Endothelial cell (in vitro differentiated cells): Measurements from ENCODE around the gene SLC25A13. TPM values are rescaled to one million over a fixed set of nuclear protein-coding genes. Genes with fewer than 3 reads are reported as not detected.

Experiments
- DNase-seq: peaks from one replicate; pipeline ENCODE4 v3.0.0; 2021; ENCODE audit warnings: low spot score
- H3K27ac Mint-ChIP-seq: one replicate; pipeline ENCODE4 v1.8.0; 2021; ENCODE audit warnings: mixed read lengths, inconsistent platforms; ENCODE audit not compliant: unreplicated experiment
- H3K27me3 Mint-ChIP-seq: one replicate; pipeline ENCODE4 v1.8.0; 2021; ENCODE audit warnings: mild to moderate bottlenecking, moderate library complexity, mixed read lengths, inconsistent platforms; ENCODE audit not compliant: unreplicated experiment
- H3K36me3 Mint-ChIP-seq: one replicate; pipeline ENCODE4 v1.8.0; 2021; ENCODE audit warnings: mild to moderate bottlenecking, low read depth, mixed read lengths, inconsistent platforms; ENCODE audit not compliant: unreplicated experiment
- H3K4me1 Mint-ChIP-seq: one replicate; pipeline ENCODE4 v1.8.0; 2021; ENCODE audit warnings: mild to moderate bottlenecking, mixed read lengths, inconsistent platforms; ENCODE audit not compliant: unreplicated experiment
- H3K4me3 Mint-ChIP-seq: one replicate; pipeline ENCODE4 v1.8.0; 2021; ENCODE audit warnings: mild to moderate bottlenecking, mixed read lengths, inconsistent platforms; ENCODE audit not compliant: unreplicated experiment
- H3K9me3 Mint-ChIP-seq: one replicate; pipeline ENCODE4 v1.8.0; 2021; ENCODE audit warnings: mixed read lengths, inconsistent platforms; ENCODE audit not compliant: unreplicated experiment
- CTCF ChIP-seq: fragments of 200-600 bp; sonication (generic); IDR thresholded peaks from one replicate; pipeline ENCODE4 v1.5.0; 2021; ENCODE audit warnings: antibody characterized with exemption; ENCODE audit not compliant: unreplicated experiment
- total RNA-seq: library from RNA; stranded (reverse); fragmentation: NEBNext Ultra II Directional; extraction: Animal tissue kit (Norgen Biotek cat#: 25700); gene quantifications from one replicate; pipeline ENCODE4 v1.2.1, GENCODE V29; 2021; ENCODE audit not compliant: unreplicated experiment

The SLC25A13 gene
- total RNA-seq, 1 donor from 2014 or later, result 69.6 TPM

- Mint-ChIP-seq H3K9me3 (no peaks in the 10 kb centered on the region), H3K27ac (no peak overlapping the region), H3K4me3 (no peak overlapping the region), H3K27me3 (peaks cover 1% of the 10 kb centered on the region), H3K36me3 (peaks cover 19% of the 10 kb centered on the region), H3K4me1 (no peaks in the 10 kb centered on the region)
- DNase-seq, result no peak
- TF ChIP-seq CTCF, result no peak
These were observed 55.9 kb downstream of the SLC25A13 start for GRCh38 chr7:96266015-96266414.

GRCh38 chr7:96253964-96254363 lies 67.9 kb downstream of the SLC25A13 start:
- Mint-ChIP-seq H3K9me3 (no peaks in the 10 kb centered on the region), H3K4me3 (no peak overlapping the region), H3K4me1 (peaks cover 22% of the 10 kb centered on the region), H3K27ac (no peak overlapping the region), H3K36me3 (peaks cover 23% of the 10 kb centered on the region), H3K27me3 (peaks cover 3% of the 10 kb centered on the region)
- DNase-seq, result no peak
- TF ChIP-seq CTCF, result no peak

GRCh38 chr7:96253441-96253840 lies 68.5 kb downstream of the SLC25A13 start:
- no peak overlapping the region for H3K4me3 Mint-ChIP-seq
- peaks cover 23% of the 10 kb centered on the region for H3K36me3 Mint-ChIP-seq
- TF ChIP-seq CTCF, result no peak
- H3K27ac Mint-ChIP-seq, result no peak overlapping the region
- peaks cover 22% of the 10 kb centered on the region for H3K4me1 Mint-ChIP-seq
- H3K27me3 Mint-ChIP-seq, result peaks cover 3% of the 10 kb centered on the region
- H3K9me3 Mint-ChIP-seq, result no peaks in the 10 kb centered on the region
- no peak for DNase-seq

- Mint-ChIP-seq H3K4me1 (peaks cover 22% of the 10 kb centered on the region), H3K9me3 (no peaks in the 10 kb centered on the region), H3K4me3 (no peak overlapping the region), H3K27ac (no peak overlapping the region), H3K36me3 (peaks cover 13% of the 10 kb centered on the region), H3K27me3 (peaks cover 3% of the 10 kb centered on the region)
- TF ChIP-seq CTCF, result no peak
- no peak for DNase-seq
These were observed 71.0 kb downstream of the SLC25A13 start for GRCh38 chr7:96250776-96251361.

- peaks cover 20% of the 10 kb centered on the region for H3K4me1 Mint-ChIP-seq
- H3K36me3 Mint-ChIP-seq, result peaks cover 13% of the 10 kb centered on the region
- H3K27ac Mint-ChIP-seq, result no peak overlapping the region
- DNase-seq, result no peak
- no peak overlapping the region for H3K4me3 Mint-ChIP-seq
- H3K9me3 Mint-ChIP-seq, result no peaks in the 10 kb centered on the region
- H3K27me3 Mint-ChIP-seq, result peaks cover 3% of the 10 kb centered on the region
- TF ChIP-seq CTCF, result no peak
These were observed 73.5 kb downstream of the SLC25A13 start for GRCh38 chr7:96248405-96248804.
